Hepatocyte (in vitro differentiated cells): Measurements from ENCODE around the gene GPATCH8. TPM values are rescaled to one million over a fixed set of nuclear protein-coding genes. Genes with fewer than 3 reads are reported as not detected.

Experiments
- DNase-seq: peaks from one replicate; pipeline ENCODE4 v3.0.0-alpha.2; 2016; ENCODE audit warnings: low spot score
- H2AFZ ChIP-seq: fragments of 200-600 bp; sonication (generic); 2 replicates; pipeline ENCODE4 v1.6.0; 2016; ENCODE audit warnings: antibody characterized with exemption, mild to moderate bottlenecking
- H3K27ac ChIP-seq: fragments of 200-600 bp; sonication (generic); 2 replicates; pipeline ENCODE4 v1.5.1; 2016; ENCODE audit warnings: mild to moderate bottlenecking
- H3K27me3 ChIP-seq: fragments of 200-600 bp; sonication (generic); 2 replicates; pipeline ENCODE4 v1.6.1; 2016
- H3K36me3 ChIP-seq: fragments of 200-600 bp; sonication (generic); replicated peaks from 2 replicates; pipeline ENCODE4 v1.5.1; 2016; ENCODE audit warnings: low read depth; ENCODE audit not compliant: insufficient read depth
- H3K4me1 ChIP-seq: fragments of 200-600 bp; sonication (generic); 2 replicates; pipeline ENCODE4 v1.5.1; 2016; ENCODE audit warnings: mild to moderate bottlenecking, moderate library complexity; ENCODE audit not compliant: insufficient read depth
- H3K4me2 ChIP-seq: fragments of 200-600 bp; sonication (generic); 2 replicates; pipeline ENCODE4 v1.6.0; 2016
- H3K4me3 ChIP-seq: fragments of 200-600 bp; sonication (generic); 2 replicates; pipeline ENCODE4 v1.5.1; 2016; ENCODE audit warnings: mild to moderate bottlenecking
- H3K79me2 ChIP-seq: fragments of 200-600 bp; sonication (generic); 2 replicates; pipeline ENCODE4 v1.6.0; 2017; ENCODE audit warnings: mild to moderate bottlenecking
- H3K9me2 ChIP-seq: fragments of 200-600 bp; sonication (generic); replicated peaks from 2 replicates; pipeline ENCODE4 v1.6.0; 2017; ENCODE audit warnings: mild to moderate bottlenecking; ENCODE audit not compliant: insufficient read depth
- H3K9me3 ChIP-seq: fragments of 200-600 bp; sonication (generic); 2 replicates; pipeline ENCODE4 v1.5.1; 2016; ENCODE audit warnings: low read depth, mild to moderate bottlenecking
- H4K20me1 ChIP-seq: fragments of 200-600 bp; sonication (generic); 2 replicates; pipeline ENCODE4 v1.6.0; 2016; ENCODE audit warnings: mild to moderate bottlenecking; ENCODE audit not compliant: insufficient read depth, poor library complexity, severe bottlenecking
- EZH2 ChIP-seq: fragments of 200-600 bp; sonication (generic); IDR thresholded peaks from 2 replicates; pipeline ENCODE4 v1.6.1; 2016; ENCODE audit warnings: antibody characterized with exemption, mild to moderate bottlenecking, borderline replicate concordance
- EZH2phosphoT487 ChIP-seq: fragments of 200-600 bp; sonication (generic); IDR thresholded peaks from one replicate; pipeline ENCODE4 v1.6.1; 2018; ENCODE audit warnings: antibody characterized with exemption, mild to moderate bottlenecking, low read depth, moderate library complexity; ENCODE audit not compliant: unreplicated experiment, severe bottlenecking
- WGBS: methylation state at CpG from one replicate; pipeline ENCODE4 v1.1.6; 2016; ENCODE audit warnings: low lambda C conversion rate; ENCODE audit errors: missing lambda C conversion rate; 5-methylcytosine and 5-hydroxymethylcytosine counted together
- polyA plus RNA-seq: library from polyadenylated mRNA; unstranded; fragments of >200 nt; fragmentation: Nextera tagmentation; extraction: Ambion mirVana; gene quantifications from 2 replicates; pipeline ENCODE4 v1.2.1, GENCODE V29; 2016
- total RNA-seq: library from RNA; depleted of rRNA; stranded (reverse); fragments of >200 nt; gene quantifications from 2 replicates; pipeline ENCODE4 v1.2.3, GENCODE V29; 2014
- TF ChIP-seq, protein P1 (sequence below): fragments of 200-600 bp; sonication (generic); IDR thresholded peaks from 2 replicates; pipeline ENCODE4 v1.5.1; 2016; ENCODE audit warnings: antibody characterized with exemption, mild to moderate bottlenecking; ENCODE audit not compliant: poor library complexity

Gene GPATCH8
- total and polyA plus RNA-seq, 2 experiments from 2014 or later: 30.0 to 42.1 TPM

DNA sequence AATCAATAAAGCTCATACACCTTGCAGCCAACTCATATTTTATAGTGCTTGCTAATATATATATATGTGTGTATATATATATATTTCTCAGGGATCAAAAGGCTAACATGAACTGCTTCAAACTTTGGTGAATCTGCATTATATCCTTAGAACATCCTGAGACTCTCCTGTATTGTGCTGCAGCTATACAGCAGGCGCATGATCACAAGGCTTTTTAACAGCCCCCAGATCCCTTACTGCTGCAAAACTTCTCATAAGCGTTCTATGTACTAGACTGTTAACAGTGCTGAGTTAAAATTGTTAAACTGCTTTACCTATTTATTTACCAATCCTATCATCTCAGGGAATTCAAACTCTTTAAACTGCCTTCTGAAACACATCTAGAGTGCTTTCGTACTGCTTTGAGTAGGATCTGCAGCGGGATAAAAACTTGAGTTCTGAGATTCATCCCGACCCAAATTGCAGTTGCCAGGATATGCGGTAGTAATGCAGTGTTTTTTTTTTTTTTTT is 1.3 kb downstream of the GPATCH8 start:
- peak overlapping the region; percentile 98 for H3K27ac ChIP-seq
- H3K27me3 ChIP-seq: no peaks in the 10 kb centered on the region
- TF ChIP-seq EZH2phosphoT487 (no peak), EZH2 (no peak)
- TF ChIP-seq, protein P1, sequence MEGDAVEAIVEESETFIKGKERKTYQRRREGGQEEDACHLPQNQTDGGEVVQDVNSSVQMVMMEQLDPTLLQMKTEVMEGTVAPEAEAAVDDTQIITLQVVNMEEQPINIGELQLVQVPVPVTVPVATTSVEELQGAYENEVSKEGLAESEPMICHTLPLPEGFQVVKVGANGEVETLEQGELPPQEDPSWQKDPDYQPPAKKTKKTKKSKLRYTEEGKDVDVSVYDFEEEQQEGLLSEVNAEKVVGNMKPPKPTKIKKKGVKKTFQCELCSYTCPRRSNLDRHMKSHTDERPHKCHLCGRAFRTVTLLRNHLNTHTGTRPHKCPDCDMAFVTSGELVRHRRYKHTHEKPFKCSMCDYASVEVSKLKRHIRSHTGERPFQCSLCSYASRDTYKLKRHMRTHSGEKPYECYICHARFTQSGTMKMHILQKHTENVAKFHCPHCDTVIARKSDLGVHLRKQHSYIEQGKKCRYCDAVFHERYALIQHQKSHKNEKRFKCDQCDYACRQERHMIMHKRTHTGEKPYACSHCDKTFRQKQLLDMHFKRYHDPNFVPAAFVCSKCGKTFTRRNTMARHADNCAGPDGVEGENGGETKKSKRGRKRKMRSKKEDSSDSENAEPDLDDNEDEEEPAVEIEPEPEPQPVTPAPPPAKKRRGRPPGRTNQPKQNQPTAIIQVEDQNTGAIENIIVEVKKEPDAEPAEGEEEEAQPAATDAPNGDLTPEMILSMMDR: no peak
- H4K20me1 ChIP-seq: peaks cover 55% of the 10 kb centered on the region
- no peaks in the 10 kb centered on the region for H3K9me2 ChIP-seq
- H3K36me3 ChIP-seq: no peaks in the 10 kb centered on the region
- peak overlapping the region; percentile 85 for H3K4me3 ChIP-seq
- peak; percentile 22 for DNase-seq
- no peaks in the 10 kb centered on the region for H3K9me3 ChIP-seq
- peaks cover 27% of the 10 kb centered on the region for H3K4me1 ChIP-seq
- H2AFZ ChIP-seq: no peak overlapping the region
- H3K79me2 ChIP-seq: peaks cover 61% of the 10 kb centered on the region
- peak overlapping the region; percentile 96 for H3K4me2 ChIP-seq
- 1% methylated on average over 6 of the region's 6 CpGs for WGBS

DNA sequence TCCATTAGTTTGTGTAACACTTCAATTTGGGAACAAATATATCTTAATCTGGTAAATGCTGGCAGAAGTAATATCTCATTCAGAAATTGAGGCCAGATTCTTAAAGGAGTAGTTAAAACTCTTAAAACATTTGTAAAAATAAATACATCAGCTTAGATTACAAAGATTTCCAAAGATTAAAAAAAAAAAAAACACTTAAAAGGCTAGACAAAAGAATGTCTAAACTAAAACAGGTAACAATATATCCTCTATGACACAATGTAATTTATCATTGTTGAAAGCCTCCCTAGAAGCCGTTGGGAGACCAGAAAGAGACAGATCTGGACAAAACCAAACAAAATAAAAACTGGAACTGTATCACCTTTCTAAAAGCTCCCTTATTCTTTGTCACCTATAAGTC is 3.5 kb downstream of the GPATCH8 start:
- DNase-seq: no peak
- Histone ChIP-seq H3K4me2 (peak overlapping the region; percentile 96), H2AFZ (no peak overlapping the region), H3K9me3 (no peaks in the 10 kb centered on the region), H3K36me3 (no peaks in the 10 kb centered on the region), H3K27ac (no peak overlapping the region), H4K20me1 (peaks cover 76% of the 10 kb centered on the region), H3K27me3 (no peaks in the 10 kb centered on the region), H3K79me2 (peaks cover 83% of the 10 kb centered on the region), H3K4me3 (no peak overlapping the region), H3K4me1 (peaks cover 27% of the 10 kb centered on the region), H3K9me2 (no peaks in the 10 kb centered on the region)
- 54% methylated on average over 1 of the region's 1 CpG for WGBS
- TF ChIP-seq EZH2 (no peak), EZH2phosphoT487 (no peak)
- TF ChIP-seq, protein P1: no peak

DNA sequence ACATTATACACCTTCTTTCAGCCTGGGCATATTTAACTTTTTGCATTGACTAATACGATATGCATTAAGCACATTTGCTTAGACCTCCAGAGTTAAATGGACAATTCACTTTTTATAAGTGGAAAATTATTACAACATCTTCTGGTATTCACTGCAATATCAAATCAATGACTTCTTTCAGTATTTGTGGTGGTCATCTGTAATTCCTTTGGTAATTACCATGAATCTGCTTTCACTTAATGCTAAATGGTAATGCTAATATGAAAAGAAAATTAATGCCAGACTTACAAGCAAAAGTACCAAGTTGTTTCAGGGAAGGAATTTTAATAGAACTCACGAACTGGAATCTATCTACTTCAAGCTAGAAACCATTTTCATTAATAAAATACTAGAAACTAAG is 6.4 kb downstream of the GPATCH8 start:
- H3K79me2 ChIP-seq: peaks cover 100% of the 10 kb centered on the region
- no peak for TF ChIP-seq EZH2phosphoT487
- TF ChIP-seq, protein P1: no peak
- no peak for TF ChIP-seq EZH2
- DNase-seq: no peak
- H3K9me3 ChIP-seq: no peaks in the 10 kb centered on the region
- H3K36me3 ChIP-seq: no peaks in the 10 kb centered on the region
- WGBS: 87% methylated on average over 2 of the region's 2 CpGs
- no peaks in the 10 kb centered on the region for H3K9me2 ChIP-seq
- H3K4me1 ChIP-seq: peaks cover 21% of the 10 kb centered on the region
- H2AFZ ChIP-seq: no peak overlapping the region
- no peak overlapping the region for H3K4me3 ChIP-seq
- H3K4me2 ChIP-seq: no peak overlapping the region
- no peaks in the 10 kb centered on the region for H3K27me3 ChIP-seq
- peaks cover 94% of the 10 kb centered on the region for H4K20me1 ChIP-seq
- no peak overlapping the region for H3K27ac ChIP-seq
